OCI-LY1 (cell line): ENCODE measurements around the gene NETO2.

Experiments
- H2AFZ ChIP-seq: fragments of 200-600 bp; sonication (generic), shearing (Covaris generic); 2 replicates; pipeline ENCODE4 v1.6.0; 2014; ENCODE audit warnings: antibody characterized with exemption, mild to moderate bottlenecking, low read length
- H3F3A ChIP-seq: fragments of 200-600 bp; sonication (generic), shearing (Covaris generic); 2 replicates; pipeline ENCODE4 v1.6.0; 2014; ENCODE audit warnings: mild to moderate bottlenecking, antibody characterized with exemption, low read length, moderate library complexity; ENCODE audit not compliant: insufficient read depth
- H3K27ac ChIP-seq: fragments of 200-600 bp; sonication (generic); 2 replicates; pipeline ENCODE4 v1.5.1; 2014; ENCODE audit warnings: low read length, mixed run types, mild to moderate bottlenecking, low read depth; ENCODE audit not compliant: poor library complexity, severe bottlenecking
- H3K27me3 ChIP-seq: fragments of 200-600 bp; sonication (generic); 2 replicates; pipeline ENCODE4 v1.6.0; 2014; ENCODE audit warnings: antibody characterized with exemption, mild to moderate bottlenecking, low read length, moderate library complexity; ENCODE audit not compliant: insufficient read depth
- H3K36me3 ChIP-seq: fragments of 200-600 bp; sonication (generic); 2 replicates; pipeline ENCODE4 v1.6.1; 2014; ENCODE audit warnings: mild to moderate bottlenecking, antibody characterized with exemption, low read length, moderate library complexity, mixed read lengths; ENCODE audit not compliant: insufficient read depth
- H3K4me1 ChIP-seq: fragments of 200-600 bp; sonication (generic); 2 replicates; pipeline ENCODE4 v1.5.1; 2014; ENCODE audit warnings: mild to moderate bottlenecking, low read length, moderate library complexity; ENCODE audit not compliant: insufficient read depth, severe bottlenecking
- H3K4me2 ChIP-seq: fragments of 200-600 bp; sonication (generic), shearing (Covaris generic); 2 replicates; pipeline ENCODE4 v1.6.1; 2014; ENCODE audit warnings: low read length
- H3K4me3 ChIP-seq: fragments of 200-600 bp; sonication (generic); 2 replicates; pipeline ENCODE4 v1.5.1; 2014; ENCODE audit warnings: low read length, low read depth, mild to moderate bottlenecking, mixed read lengths; ENCODE audit not compliant: poor library complexity, severe bottlenecking
- H3K79me2 ChIP-seq: fragments of 200-600 bp; shearing (Covaris generic); 2 replicates; pipeline ENCODE4 v1.6.1; 2016; ENCODE audit warnings: mixed run types, low read length, mixed read lengths; ENCODE audit not compliant: insufficient read depth
- H3K9ac ChIP-seq: fragments of 200-600 bp; sonication (generic), shearing (Covaris generic); 2 replicates; pipeline ENCODE4 v1.6.1; 2014; ENCODE audit warnings: mild to moderate bottlenecking, low read length, mixed read lengths
- H3K9me2 ChIP-seq: fragments of 200-600 bp; sonication (generic), shearing (Covaris generic); 2 replicates; pipeline ENCODE4 v1.6.1; 2014; ENCODE audit warnings: low read depth, mild to moderate bottlenecking, low read length, mixed read lengths
- H3K9me3 ChIP-seq: fragments of 200-600 bp; shearing (Covaris generic); 2 replicates; pipeline ENCODE4 v1.6.1; 2014; ENCODE audit warnings: low read length, mixed read lengths
- H4K20me1 ChIP-seq: fragments of 200-600 bp; sonication (generic), shearing (Covaris generic); 2 replicates; pipeline ENCODE4 v1.6.0; 2016; ENCODE audit warnings: mild to moderate bottlenecking, low read length; ENCODE audit not compliant: insufficient read depth
- CTCF ChIP-seq: fragments of 200-600 bp; sonication (generic), shearing (Covaris generic); IDR thresholded peaks from 2 replicates; pipeline ENCODE4 v1.5.1; 2017; ENCODE audit warnings: mild to moderate bottlenecking, antibody characterized with exemption, low read length, moderate library complexity, mixed read lengths
- EZH2 ChIP-seq: fragments of 200-600 bp; sonication (generic), shearing (Covaris generic); IDR thresholded peaks from 2 replicates; pipeline ENCODE4 v1.8.0; 2017; ENCODE audit warnings: borderline replicate concordance, mixed run types, mild to moderate bottlenecking, antibody characterized with exemption, low read length, moderate library complexity, mixed read lengths

NETO2 gene

GRCh38 chr16:47045023-47045422 lies 98.7 kb downstream of the NETO2 start:
- H3K4me3 ChIP-seq, result no peak overlapping the region
- H3K9ac ChIP-seq, result no peak overlapping the region
- H3K9me3 ChIP-seq, result no peaks in the 10 kb centered on the region
- no peak overlapping the region for H2AFZ ChIP-seq
- no peaks in the 10 kb centered on the region for H3K36me3 ChIP-seq
- H3K9me2 ChIP-seq, result no peaks in the 10 kb centered on the region
- H3F3A ChIP-seq, result no peaks in the 10 kb centered on the region
- H4K20me1 ChIP-seq, result no peaks in the 10 kb centered on the region
- H3K79me2 ChIP-seq, result no peaks in the 10 kb centered on the region
- TF ChIP-seq CTCF (no peak), EZH2 (no peak)
- H3K4me1 ChIP-seq, result no peaks in the 10 kb centered on the region
- no peak overlapping the region for H3K4me2 ChIP-seq
- H3K27ac ChIP-seq, result no peak overlapping the region
- H3K27me3 ChIP-seq, result no peaks in the 10 kb centered on the region

- Histone ChIP-seq H4K20me1 (no peaks in the 10 kb centered on the region), H3K9ac (no peak overlapping the region), H3K36me3 (no peaks in the 10 kb centered on the region), H3K9me2 (no peaks in the 10 kb centered on the region), H3K4me3 (no peak overlapping the region), H3K4me1 (no peaks in the 10 kb centered on the region), H3K27me3 (no peaks in the 10 kb centered on the region), H3K4me2 (no peak overlapping the region), H3K9me3 (no peaks in the 10 kb centered on the region), H3K27ac (no peak overlapping the region), H3F3A (no peaks in the 10 kb centered on the region), H3K79me2 (no peaks in the 10 kb centered on the region), H2AFZ (no peak overlapping the region)
- no peak for TF ChIP-seq EZH2
- no peak for TF ChIP-seq CTCF
Observed at GRCh38 chr16:47043970-47044684, 99.6 kb downstream of the NETO2 start.

GRCh38 chr16:47043200-47043599 lies 100.5 kb downstream of the NETO2 start:
- H3K36me3 ChIP-seq, result no peaks in the 10 kb centered on the region
- H3K27me3 ChIP-seq, result no peaks in the 10 kb centered on the region
- no peaks in the 10 kb centered on the region for H3K79me2 ChIP-seq
- no peak for TF ChIP-seq EZH2
- no peak for TF ChIP-seq CTCF
- H3K4me1 ChIP-seq, result peaks cover 2% of the 10 kb centered on the region
- H4K20me1 ChIP-seq, result no peaks in the 10 kb centered on the region
- H3K9ac ChIP-seq, result no peak overlapping the region
- no peak overlapping the region for H3K4me3 ChIP-seq
- no peak overlapping the region for H3K4me2 ChIP-seq
- no peak overlapping the region for H2AFZ ChIP-seq
- H3F3A ChIP-seq, result no peaks in the 10 kb centered on the region
- H3K9me2 ChIP-seq, result no peaks in the 10 kb centered on the region
- H3K9me3 ChIP-seq, result no peaks in the 10 kb centered on the region
- no peak overlapping the region for H3K27ac ChIP-seq
